ENCODE measurements around the gene MED13.

GRCh38 chr17:62078009-62078408, 12.9 kb upstream of the MED13 start:
- TF ChIP-seq CTCF (IDR thresholded peaks at IDR 0.05) (no peak), POLR2A (IDR thresholded peaks at IDR 0.05) (no peak)

Data from esophagus squamous epithelium (tissue), 4 donors.